ENCODE measurements around the gene DNPH1.

GRCh38 chr6:43246301-43247113 lies 17.2 kb upstream of the DNPH1 start:
- no peak for TF ChIP-seq EZH2 (IDR thresholded peaks at IDR 0.05; ENCODE audit: low read depth)
- TF ChIP-seq, protein P1, sequence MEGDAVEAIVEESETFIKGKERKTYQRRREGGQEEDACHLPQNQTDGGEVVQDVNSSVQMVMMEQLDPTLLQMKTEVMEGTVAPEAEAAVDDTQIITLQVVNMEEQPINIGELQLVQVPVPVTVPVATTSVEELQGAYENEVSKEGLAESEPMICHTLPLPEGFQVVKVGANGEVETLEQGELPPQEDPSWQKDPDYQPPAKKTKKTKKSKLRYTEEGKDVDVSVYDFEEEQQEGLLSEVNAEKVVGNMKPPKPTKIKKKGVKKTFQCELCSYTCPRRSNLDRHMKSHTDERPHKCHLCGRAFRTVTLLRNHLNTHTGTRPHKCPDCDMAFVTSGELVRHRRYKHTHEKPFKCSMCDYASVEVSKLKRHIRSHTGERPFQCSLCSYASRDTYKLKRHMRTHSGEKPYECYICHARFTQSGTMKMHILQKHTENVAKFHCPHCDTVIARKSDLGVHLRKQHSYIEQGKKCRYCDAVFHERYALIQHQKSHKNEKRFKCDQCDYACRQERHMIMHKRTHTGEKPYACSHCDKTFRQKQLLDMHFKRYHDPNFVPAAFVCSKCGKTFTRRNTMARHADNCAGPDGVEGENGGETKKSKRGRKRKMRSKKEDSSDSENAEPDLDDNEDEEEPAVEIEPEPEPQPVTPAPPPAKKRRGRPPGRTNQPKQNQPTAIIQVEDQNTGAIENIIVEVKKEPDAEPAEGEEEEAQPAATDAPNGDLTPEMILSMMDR (conservative IDR thresholded peaks at IDR 0.05), result no peak

All from PC-9 (cell line).